K562 (cell line): ENCODE results near the gene CEBPE. TPM values are rescaled to one million over a fixed set of nuclear protein-coding genes. Genes with fewer than 3 reads are reported as not detected.
A peak's percentile ranks its signal among the peaks of the same experiment; 100 is the strongest.

Source experiments
- BRCA1 ChIP-seq, 2 experiments: fragments of 450-650 bp in 1 of 2; sonication (generic) in 1 of 2; formaldehyde crosslinking in 1 of 2; IDR thresholded peaks; 2 replicates each; pipeline versions ENCODE4 v1.5.0 to v1.6.1; 2017 to 2020; ENCODE audit warnings: mild to moderate bottlenecking in 1 of 2, missing genetic modification reagents in 1 of 2
- CBX1 ChIP-seq: sonication (generic); IDR thresholded peaks from 2 replicates; pipeline ENCODE4 v1.6.1; 2016; ENCODE audit warnings: antibody characterized with exemption, low read depth, mild to moderate bottlenecking
- EP300 ChIP-seq: IDR thresholded peaks from 2 replicates; pipeline ENCODE4 v1.6.1; 2012; ENCODE audit warnings: low read length, improper control_type of control experiment
- GTF2F1 ChIP-seq: IDR thresholded peaks from 2 replicates; pipeline ENCODE4 v1.6.1; 2011; ENCODE audit warnings: low read depth, low read length, improper control_type of control experiment
- HNRNPH1 ChIP-seq: fragments of 200-400 bp; formaldehyde crosslinking; optimal IDR thresholded peaks from 2 replicates; pipeline ENCODE3; 2017; ENCODE audit warnings: low read depth, mild to moderate bottlenecking, low read length, moderate library complexity
- KAT7 ChIP-seq: sonication (generic); formaldehyde crosslinking; IDR thresholded peaks from 2 replicates; pipeline ENCODE4 v1.8.0; 2022; ENCODE audit warnings: missing genetic modification reagents, mild to moderate bottlenecking, borderline replicate concordance
- KLF1 ChIP-seq: fragments of 450-650 bp; IDR thresholded peaks from 2 replicates; pipeline ENCODE4 v1.6.1; 2016; ENCODE audit warnings: missing genetic modification characterization, missing compliant biosample characterization
- LCOR ChIP-seq: sonication (generic); formaldehyde crosslinking; IDR thresholded peaks from 2 replicates; pipeline ENCODE4 v1.8.0; 2022; ENCODE audit warnings: mild to moderate bottlenecking, missing genetic modification reagents
- LEF1 ChIP-seq: fragments of 450-650 bp; IDR thresholded peaks from 2 replicates; pipeline ENCODE4 v1.6.1; 2016; ENCODE audit warnings: mild to moderate bottlenecking
- NFYB ChIP-seq: IDR thresholded peaks from 2 replicates; pipeline ENCODE4 v1.6.1; 2011; ENCODE audit warnings: mild to moderate bottlenecking, moderate library complexity; ENCODE audit not compliant: insufficient read length; ENCODE audit errors: extremely low read depth
- PHB2 ChIP-seq: fragments of 450-650 bp; IDR thresholded peaks from 2 replicates; pipeline ENCODE4 v1.6.1; 2017; ENCODE audit warnings: low read depth
- RBBP5 ChIP-seq: fragments of 200-600 bp; sonication (generic); IDR thresholded peaks from 2 replicates; pipeline ENCODE4 v1.6.1; 2012; ENCODE audit warnings: borderline replicate concordance, mild to moderate bottlenecking, low read length, control low read depth, inconsistent platforms; ENCODE audit not compliant: insufficient read depth, poor library complexity, severe bottlenecking
- RBM14 ChIP-seq: fragments of 200-400 bp; formaldehyde crosslinking; IDR thresholded peaks from 2 replicates; pipeline ENCODE4 v1.6.1; 2018; ENCODE audit warnings: low read depth, mild to moderate bottlenecking, low read length, moderate library complexity, borderline replicate concordance; ENCODE audit not compliant: insufficient read depth
- RBM15 ChIP-seq: fragments of 200-400 bp; formaldehyde crosslinking; IDR thresholded peaks from 2 replicates; pipeline ENCODE4 v1.6.1; 2018; ENCODE audit warnings: mild to moderate bottlenecking, low read length, moderate library complexity; ENCODE audit not compliant: insufficient read depth
- RFX5 ChIP-seq: IDR thresholded peaks from 2 replicates; pipeline ENCODE4 v1.6.1; 2011; ENCODE audit warnings: low read depth, mild to moderate bottlenecking, improper control_type of control experiment, low read length
- SNAPC5 ChIP-seq: fragments of 250-450 bp; sonication (Bioruptor Pico); IDR thresholded peaks from 2 replicates; pipeline ENCODE4 v1.8.0; 2021; ENCODE audit warnings: moderate library complexity, mild to moderate bottlenecking, inconsistent platforms
- SPI1 ChIP-seq: IDR thresholded peaks from 2 replicates; pipeline ENCODE4 v1.6.1; 2011; ENCODE audit warnings: low read depth, low read length, control low read depth, borderline replicate concordance
- STAT5B ChIP-seq: fragments of 250-450 bp; sonication (Bioruptor Pico); IDR thresholded peaks from 2 replicates; pipeline ENCODE4 v1.8.0; 2021; ENCODE audit warnings: mild to moderate bottlenecking, inconsistent platforms
- TCF3 ChIP-seq: sonication (generic); formaldehyde crosslinking; IDR thresholded peaks from 2 replicates; pipeline ENCODE4 v1.4.0; 2020; ENCODE audit warnings: mild to moderate bottlenecking, missing genetic modification reagents
- U2AF1 ChIP-seq: fragments of 200-400 bp; formaldehyde crosslinking; optimal IDR thresholded peaks from 2 replicates; pipeline ENCODE3; 2017; ENCODE audit warnings: mild to moderate bottlenecking, low read depth, low read length, moderate library complexity
- UBTF ChIP-seq, 2 experiments: IDR thresholded peaks; 2 replicates each; pipeline ENCODE4 v1.6.1; 2012; ENCODE audit warnings: improper control_type of control experiment in 2 of 2, low read depth in 2 of 2, low read length in 2 of 2, borderline replicate concordance in 1 of 2
- ZEB2 ChIP-seq: fragments of 450-650 bp; IDR thresholded peaks from 2 replicates; pipeline ENCODE4 v1.6.1; 2016
- ZNF316 ChIP-seq: fragments of 450-650 bp; IDR thresholded peaks from 2 replicates; pipeline ENCODE4 v1.6.1; 2016
- polyA plus RNA-seq, 8 experiments: library from polyadenylated mRNA; depleted of rRNA in 4 of 8; stranded (reverse) in 5 of 8; unstranded in 3 of 8; fragments of >200 nt; fragmentation: Nextera tagmentation in 2 of 8; fragmentation: Illumina TruSeq in 1 of 8; extraction: Ambion mirVana in 2 of 8; extraction: Trizol in 1 of 8; gene quantifications; 2 replicates each; pipeline versions ENCODE4 v1.2.1 to v1.2.3, GENCODE V29; 2011 to 2014; ENCODE audit warnings: inconsistent platforms in 1 of 8, missing spikeins in 1 of 8
- total RNA-seq, 7 experiments: library from RNA; depleted of rRNA in 6 of 7; stranded (reverse); fragments of >200 nt in 6 of 7; fragmentation: Illumina TruSeq in 2 of 7; extraction: Trizol in 2 of 7; gene quantifications; 2 replicates each; pipeline versions ENCODE4 v1.2.1 to v1.2.3, GENCODE V29; 2011 to 2021; ENCODE audit warnings: low replicate concordance in 1 of 7
- TF ChIP-seq, protein P1 (sequence below): fragments of 450-650 bp; IDR thresholded peaks from 2 replicates; pipeline ENCODE4 v1.7.0; 2016; ENCODE audit warnings: borderline replicate concordance

The CEBPE gene
- total and polyA plus RNA-seq, 9 of the 15 experiments (the other 6 are each of a cell fraction or from before 2014, with no cell fraction given) = 0.09 to 0.15 (median 0.13) TPM; not detected in 6

GRCh38 chr14:23154964-23155587 lies 36.0 kb upstream of the CEBPE start (continued):
- no peak for TF ChIP-seq KLF1
- TF ChIP-seq RFX5 = no peak
- TF ChIP-seq UBTF (IDR thresholded peaks at IDR 0.05; ENCODE audit: borderline replicate concordance in 1 of 2, low read depth in 2 of 2, low read length in 2 of 2) = no peak
- peak; percentile 14; the same call in 1 of the 2 replicates for TF ChIP-seq TCF3 (CRISPR knock-in tag)
- no peak for TF ChIP-seq CBX1
- TF ChIP-seq LCOR (CRISPR knock-in tag) = no peak
- TF ChIP-seq LEF1 = no peak
- no peak for TF ChIP-seq BRCA1 (IDR thresholded peaks at IDR 0.05)
- TF ChIP-seq BRCA1 (CRISPR knock-in tag; IDR thresholded peaks at IDR 0.05) = no peak
- no peak for TF ChIP-seq STAT5B
- TF ChIP-seq ZEB2 = no peak
- TF ChIP-seq SNAPC5 (CRISPR knock-in tag) = no peak
- TF ChIP-seq, protein P1, sequence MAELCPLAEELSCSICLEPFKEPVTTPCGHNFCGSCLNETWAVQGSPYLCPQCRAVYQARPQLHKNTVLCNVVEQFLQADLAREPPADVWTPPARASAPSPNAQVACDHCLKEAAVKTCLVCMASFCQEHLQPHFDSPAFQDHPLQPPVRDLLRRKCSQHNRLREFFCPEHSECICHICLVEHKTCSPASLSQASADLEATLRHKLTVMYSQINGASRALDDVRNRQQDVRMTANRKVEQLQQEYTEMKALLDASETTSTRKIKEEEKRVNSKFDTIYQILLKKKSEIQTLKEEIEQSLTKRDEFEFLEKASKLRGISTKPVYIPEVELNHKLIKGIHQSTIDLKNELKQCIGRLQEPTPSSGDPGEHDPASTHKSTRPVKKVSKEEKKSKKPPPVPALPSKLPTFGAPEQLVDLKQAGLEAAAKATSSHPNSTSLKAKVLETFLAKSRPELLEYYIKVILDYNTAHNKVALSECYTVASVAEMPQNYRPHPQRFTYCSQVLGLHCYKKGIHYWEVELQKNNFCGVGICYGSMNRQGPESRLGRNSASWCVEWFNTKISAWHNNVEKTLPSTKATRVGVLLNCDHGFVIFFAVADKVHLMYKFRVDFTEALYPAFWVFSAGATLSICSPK = no peak
- TF ChIP-seq SPI1 = no peak
- TF ChIP-seq GTF2F1 = no peak
- TF ChIP-seq RBM14 = no peak
- TF ChIP-seq U2AF1 = no peak
- TF ChIP-seq HNRNPH1 = no peak
- no peak for TF ChIP-seq KAT7 (CRISPR knock-in tag)
- no peak for TF ChIP-seq RBM15
- no peak for TF ChIP-seq PHB2
- no peak for TF ChIP-seq RBBP5
- peak; percentile 100 for TF ChIP-seq ZNF316
- TF ChIP-seq EP300 = peak; percentile 27; the same call in 1 of the 2 replicates
- TF ChIP-seq NFYB = no peak
